Ecto neural progenitor cell (in vitro differentiated cells): ENCODE data around the gene FHIT.

Experiments
- DNase-seq: peaks from one replicate; pipeline ENCODE4 v3.0.0-alpha.2; 2018; ENCODE audit warnings: low spot score

Gene FHIT

GRCh38 chr3:60102154-60102553 is 1149.1 kb downstream of the FHIT start:
- DNase-seq: no peak

- DNase-seq: no peak
Measured at GRCh38 chr3:60101621-60102020, 1149.6 kb downstream of the FHIT start.

DNA sequence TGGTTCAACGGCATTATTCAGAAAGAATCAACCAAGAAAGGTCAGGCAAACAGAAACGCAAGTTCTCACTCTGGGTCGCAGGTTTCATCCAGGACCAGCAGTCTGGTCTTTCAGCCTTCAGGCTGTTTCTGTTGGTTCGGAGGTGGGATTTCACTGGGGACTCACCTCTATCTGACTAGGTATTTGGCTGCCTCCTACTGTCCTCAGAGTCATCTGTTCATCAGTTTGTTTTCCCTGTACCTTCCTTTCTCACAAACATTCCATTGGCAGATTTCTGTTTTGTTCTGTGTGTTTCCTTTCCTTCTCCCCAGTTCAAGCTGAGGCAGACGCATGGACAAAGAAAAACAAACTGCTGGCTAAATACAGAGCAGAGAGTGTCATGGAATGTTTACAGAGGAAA is 1154.8 kb downstream of the FHIT start:
- DNase-seq: no peak

DNA sequence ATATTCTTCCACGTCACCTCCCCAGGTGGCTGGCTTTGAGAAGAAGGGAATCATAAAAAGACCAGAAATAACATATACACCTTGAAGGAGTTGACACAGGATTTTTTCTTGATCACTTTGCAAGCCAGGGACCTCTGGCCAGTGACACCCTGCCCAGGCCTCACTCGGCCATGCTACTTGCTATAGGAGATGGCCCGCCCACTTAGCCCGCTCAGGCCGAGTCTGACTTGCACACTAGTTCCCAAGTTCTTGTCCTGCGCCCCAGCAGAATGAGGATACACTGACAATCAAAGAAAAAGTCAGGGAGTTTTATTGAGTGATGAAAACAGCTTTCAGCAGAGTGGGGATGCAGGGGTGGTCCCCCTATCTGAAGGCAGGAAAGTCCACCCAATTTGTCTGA is 1155.3 kb downstream of the FHIT start:
- no peak for DNase-seq

- DNase-seq: no peak
Measured at GRCh38 chr3:60095516-60095915, 1155.7 kb downstream of the FHIT start.

DNA sequence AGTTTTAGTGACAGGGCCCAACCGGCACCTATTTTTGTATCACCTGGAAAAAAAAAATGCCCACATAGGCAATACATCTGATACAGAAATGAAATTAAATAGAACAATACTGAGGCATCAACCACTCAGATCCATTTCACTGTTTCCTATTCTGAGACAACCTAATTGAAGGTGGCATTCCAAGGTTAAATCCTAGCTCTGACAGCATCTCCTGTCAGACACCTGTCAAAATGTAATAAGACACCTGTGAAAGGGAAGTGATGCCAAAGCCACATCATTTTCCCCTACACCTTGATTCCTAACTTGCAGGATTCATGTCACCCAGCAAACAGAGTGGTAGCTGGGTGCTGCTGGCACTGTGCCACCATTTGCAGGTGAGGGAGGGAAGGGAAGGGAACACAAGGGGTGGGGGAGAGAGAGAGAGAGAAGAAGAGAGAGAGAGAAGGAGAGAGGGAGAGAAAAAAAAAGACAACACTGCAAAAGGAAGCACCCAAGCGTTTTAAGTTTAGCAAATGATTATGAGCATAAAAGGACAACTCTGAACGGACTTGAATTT is 1156.8 kb downstream of the FHIT start:
- no peak for DNase-seq

- DNase-seq: no peak
Measured at GRCh38 chr3:60090548-60090947, 1160.7 kb downstream of the FHIT start.

DNA sequence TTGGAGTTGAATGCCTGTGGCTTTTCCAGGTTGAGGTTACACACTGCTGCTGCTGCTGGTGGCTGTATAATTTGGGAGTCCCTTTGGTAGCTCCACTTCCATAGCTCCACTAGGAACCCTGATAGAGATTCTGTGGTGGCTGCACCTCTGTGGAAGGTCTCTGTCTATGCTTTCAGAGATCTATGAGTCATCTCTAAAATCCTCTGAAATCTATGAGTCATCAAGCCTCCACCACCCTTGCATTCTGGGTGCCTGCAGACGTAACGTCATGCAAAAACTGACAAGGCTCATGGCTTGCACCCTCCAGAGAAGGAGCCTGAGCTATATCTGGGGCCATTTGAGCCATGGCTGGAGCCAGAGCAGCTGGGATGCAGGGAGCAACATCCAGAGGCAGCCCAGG is 1164.4 kb downstream of the FHIT start:
- no peak for DNase-seq

DNA sequence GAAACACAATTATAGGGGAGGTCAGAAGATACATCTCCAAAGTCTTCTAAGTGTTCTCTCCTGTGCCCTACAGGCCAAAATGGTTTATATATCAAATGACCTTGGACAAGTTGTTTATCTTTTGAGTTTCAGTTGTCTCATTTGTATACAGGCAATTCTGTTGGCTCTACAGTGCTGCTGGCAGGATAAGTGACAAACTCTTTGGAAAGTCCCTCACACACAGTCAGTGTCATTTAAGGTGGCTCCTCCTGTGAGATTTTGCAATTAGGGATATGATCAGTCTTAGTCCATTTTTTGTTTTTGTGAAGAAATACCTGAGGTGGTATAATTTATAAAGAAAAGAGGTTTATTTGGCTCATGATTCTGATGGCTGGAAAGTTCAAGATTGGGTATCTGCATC is 1165.6 kb downstream of the FHIT start:
- DNase-seq: no peak

- DNase-seq: no peak
Measured at GRCh38 chr3:60081381-60082095, 1169.7 kb downstream of the FHIT start.

- no peak for DNase-seq
Measured at GRCh38 chr3:60080648-60081047, 1170.6 kb downstream of the FHIT start.

GRCh38 chr3:60079076-60079475 is 1172.2 kb downstream of the FHIT start:
- no peak for DNase-seq

DNA sequence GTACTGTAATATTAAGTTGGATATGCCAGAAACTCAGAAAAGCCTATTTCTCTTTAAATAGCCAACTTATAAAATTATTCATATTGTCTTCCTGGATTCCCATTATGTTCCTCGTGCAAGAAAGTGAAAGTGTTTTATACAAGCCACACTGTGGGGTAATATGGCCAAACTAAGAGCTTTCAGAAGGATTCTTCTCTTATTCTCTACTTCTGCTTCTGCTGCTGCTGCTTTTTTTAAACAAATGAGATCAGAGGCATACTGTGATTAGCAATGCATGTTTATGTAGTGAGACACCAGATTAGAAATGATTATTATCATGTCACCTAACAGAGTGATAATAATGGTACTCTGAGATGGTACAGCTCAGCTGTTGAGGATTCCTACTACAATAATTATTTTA is 1174.9 kb downstream of the FHIT start:
- no peak for DNase-seq

DNA sequence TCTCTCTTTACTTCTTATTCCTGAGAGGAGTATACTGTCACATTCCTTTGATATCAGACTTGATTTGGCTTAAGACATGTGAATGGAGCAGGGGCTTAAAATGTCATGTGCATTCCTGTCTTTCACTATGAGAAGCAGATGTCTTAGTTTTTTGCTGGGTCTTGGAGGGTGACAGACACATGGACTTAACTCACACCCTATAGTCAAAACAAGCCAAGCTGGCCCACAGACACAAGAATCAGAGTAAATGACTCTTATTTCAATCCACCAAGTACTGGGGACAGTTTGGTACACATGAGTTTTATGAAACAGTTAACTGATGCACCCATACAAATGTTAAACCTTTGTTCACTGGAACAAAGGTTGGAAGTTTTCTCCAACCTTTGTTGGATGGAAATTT is 1177.3 kb downstream of the FHIT start:
- DNase-seq: no peak

- no peak for DNase-seq
Measured at GRCh38 chr3:60073228-60073627, 1178.0 kb downstream of the FHIT start.

DNA sequence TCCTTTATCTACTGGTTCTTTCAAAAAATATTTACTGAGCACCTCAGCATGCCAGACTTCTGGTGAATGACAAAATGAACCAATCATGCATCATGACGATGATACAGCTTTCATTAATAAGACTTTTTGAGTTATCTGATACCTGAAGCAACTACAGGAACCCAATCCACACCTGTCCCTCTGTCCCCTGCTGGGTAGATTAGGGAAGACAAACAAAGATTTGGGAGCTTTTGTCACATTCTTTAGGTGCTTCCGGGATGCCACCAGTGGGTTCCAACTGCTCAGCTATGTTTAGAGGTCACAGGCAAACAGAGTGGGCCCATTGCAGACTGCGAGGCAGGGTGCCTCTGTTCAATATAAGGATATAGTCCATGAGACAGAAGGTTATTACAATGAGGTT is 1180.9 kb downstream of the FHIT start:
- DNase-seq: no peak

DNA sequence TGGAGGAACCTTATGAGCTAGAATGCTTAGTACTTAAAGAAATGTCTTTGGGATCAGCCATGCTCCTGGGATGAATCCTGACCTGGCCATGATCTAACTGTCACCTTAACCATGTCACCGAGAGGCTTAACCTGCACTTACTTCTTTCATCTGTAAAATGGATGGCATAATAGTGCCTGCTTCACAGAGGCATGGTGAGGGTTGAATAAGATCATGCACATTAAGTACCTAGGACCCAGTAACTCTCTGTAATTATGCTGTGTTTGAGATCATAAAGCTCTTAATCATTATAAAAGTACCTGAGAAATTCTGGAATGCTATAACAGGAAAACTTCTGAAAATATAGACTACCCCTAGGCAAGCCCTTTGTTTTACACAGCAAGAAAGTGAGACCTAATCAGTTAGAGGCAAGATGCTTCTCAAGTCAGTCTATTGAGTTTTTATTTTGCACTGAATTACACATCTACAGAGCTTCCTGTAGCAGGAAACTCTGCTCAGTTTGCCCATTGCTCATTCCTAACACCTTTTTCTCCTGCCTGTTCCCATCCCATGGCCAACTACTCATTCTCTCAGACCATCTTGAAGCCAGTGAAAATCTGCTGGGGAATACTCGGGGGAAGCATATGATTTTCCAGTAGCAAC is 1185.9 kb downstream of the FHIT start:
- DNase-seq: no peak

GRCh38 chr3:60064210-60065178 is 1186.8 kb downstream of the FHIT start:
- DNase-seq: no peak

DNA sequence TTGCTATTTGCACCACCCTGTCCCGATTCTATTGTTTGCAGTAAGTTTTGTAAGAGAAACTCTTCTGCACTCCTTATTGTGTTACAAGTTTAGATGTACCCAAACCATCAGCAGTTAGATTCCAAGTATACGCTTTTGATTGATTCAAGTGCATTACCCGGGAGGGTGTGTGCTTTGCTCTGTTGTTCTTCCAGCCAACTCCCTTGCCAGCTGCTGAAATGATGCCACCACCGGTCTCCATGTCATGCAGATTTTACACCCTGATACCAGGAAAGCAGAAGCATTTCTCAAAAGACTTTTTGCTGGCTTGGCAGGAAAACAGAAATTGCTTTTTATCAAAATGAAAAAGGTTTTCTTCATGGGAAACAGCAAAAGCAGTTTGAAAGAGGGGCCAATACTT is 1194.8 kb downstream of the FHIT start:
- no peak for DNase-seq

- no peak for DNase-seq
Measured at GRCh38 chr3:60055765-60056164, 1195.5 kb downstream of the FHIT start.

- DNase-seq: no peak
Measured at GRCh38 chr3:60053526-60054265, 1197.6 kb downstream of the FHIT start.

DNA sequence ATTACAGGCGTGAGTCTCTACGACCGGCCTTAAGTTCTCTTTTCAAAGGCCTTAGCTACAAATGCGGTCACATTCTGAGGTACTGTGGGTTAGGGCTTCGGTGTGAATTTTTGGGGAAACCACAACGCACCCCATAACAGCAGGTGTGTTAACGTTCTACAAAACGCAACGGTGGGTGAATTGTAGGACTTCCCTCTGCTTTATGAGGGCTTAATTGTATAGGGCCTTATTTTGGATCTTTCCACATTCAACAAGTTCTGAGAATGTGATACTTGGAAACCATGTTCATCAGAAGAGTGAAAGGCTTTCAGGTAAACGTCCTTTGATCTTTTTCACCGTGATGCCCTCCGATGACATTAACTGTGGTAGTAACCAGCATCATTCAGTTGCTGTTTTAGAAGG is 1202.8 kb downstream of the FHIT start:
- no peak for DNase-seq
